NB4 (cell line): ENCODE measurements around the gene RNF11.

Experiments
- DNase-seq: peaks from one replicate; pipeline ENCODE4 v3.0.0; 2010; ENCODE audit warnings: low read depth
- H3K4me3 ChIP-seq: one replicate; pipeline ENCODE4 v1.5.1; 2011; ENCODE audit warnings: mild to moderate bottlenecking, low read depth, low read length, moderate library complexity
- CTCF ChIP-seq: IDR thresholded peaks from one replicate; pipeline ENCODE4 v1.5.1; 2012; ENCODE audit warnings: low read depth, low read length
- MAX ChIP-seq: IDR thresholded peaks from 2 replicates; pipeline ENCODE4 v1.6.1; 2011; ENCODE audit warnings: low read depth, low read length
- MYC ChIP-seq: IDR thresholded peaks from 2 replicates; pipeline ENCODE4 v1.6.1; 2011; ENCODE audit warnings: low read depth, low read length
- POLR2A ChIP-seq: IDR thresholded peaks from 2 replicates; pipeline ENCODE4 v1.6.1; 2011; ENCODE audit warnings: mild to moderate bottlenecking; ENCODE audit not compliant: insufficient read length; ENCODE audit errors: extremely low read depth

Gene RNF11

GRCh38 chr1:51305371-51305823 lies 69.3 kb downstream of the RNF11 start:
- no peak for DNase-seq
- TF ChIP-seq CTCF (no peak), POLR2A (no peak), MYC (no peak), MAX (no peak)

GRCh38 chr1:51306950-51307349 lies 70.9 kb downstream of the RNF11 start:
- TF ChIP-seq POLR2A, result no peak
- TF ChIP-seq MAX, result no peak
- TF ChIP-seq CTCF, result no peak
- no peak for TF ChIP-seq MYC
- no peak overlapping the region for H3K4me3 ChIP-seq
- no peak for DNase-seq

More at GRCh38 chr1:51305371-51305823, 69.3 kb downstream of the RNF11 start:
- H3K4me3 ChIP-seq, result no peak overlapping the region

GRCh38 chr1:51308636-51309035 lies 72.6 kb downstream of the RNF11 start:
- no peak overlapping the region for H3K4me3 ChIP-seq
- DNase-seq, result no peak
- TF ChIP-seq MYC (no peak), CTCF (no peak), POLR2A (no peak), MAX (no peak)

- no peak overlapping the region for H3K4me3 ChIP-seq
- no peak for TF ChIP-seq MAX
- TF ChIP-seq MYC, result no peak
- TF ChIP-seq CTCF, result no peak
- TF ChIP-seq POLR2A, result no peak
- DNase-seq, result no peak
These were observed 73.2 kb downstream of the RNF11 start for GRCh38 chr1:51309291-51309690.

GRCh38 chr1:51310871-51311613 lies 75.0 kb downstream of the RNF11 start:
- TF ChIP-seq MYC, result no peak
- TF ChIP-seq MAX, result no peak
- no peak for TF ChIP-seq POLR2A
- TF ChIP-seq CTCF, result no peak
- DNase-seq, result peak; percentile 63
- H3K4me3 ChIP-seq, result no peak overlapping the region
